ENCODE data around the gene FECH.
"Not testable (repeated sequence)": the region's sequence is repeated elsewhere in the genome, so short reads cannot be mapped to it uniquely, and the experiment has no call there.

Gene FECH, protein sequence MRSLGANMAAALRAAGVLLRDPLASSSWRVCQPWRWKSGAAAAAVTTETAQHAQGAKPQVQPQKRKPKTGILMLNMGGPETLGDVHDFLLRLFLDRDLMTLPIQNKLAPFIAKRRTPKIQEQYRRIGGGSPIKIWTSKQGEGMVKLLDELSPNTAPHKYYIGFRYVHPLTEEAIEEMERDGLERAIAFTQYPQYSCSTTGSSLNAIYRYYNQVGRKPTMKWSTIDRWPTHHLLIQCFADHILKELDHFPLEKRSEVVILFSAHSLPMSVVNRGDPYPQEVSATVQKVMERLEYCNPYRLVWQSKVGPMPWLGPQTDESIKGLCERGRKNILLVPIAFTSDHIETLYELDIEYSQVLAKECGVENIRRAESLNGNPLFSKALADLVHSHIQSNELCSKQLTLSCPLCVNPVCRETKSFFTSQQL

GRCh38 chr18:57586251-57587049 lies at the start of gene FECH:
Gene FECH, minus strand, starts transcription at chr18:57586702. Its CDS starts 82 bp downstream, at chr18:57586620.
- DNase-seq (ENCODE audit: low read depth in 1 of 2, low spot score in 1 of 2): peak; percentile 34 to 45

DNA sequence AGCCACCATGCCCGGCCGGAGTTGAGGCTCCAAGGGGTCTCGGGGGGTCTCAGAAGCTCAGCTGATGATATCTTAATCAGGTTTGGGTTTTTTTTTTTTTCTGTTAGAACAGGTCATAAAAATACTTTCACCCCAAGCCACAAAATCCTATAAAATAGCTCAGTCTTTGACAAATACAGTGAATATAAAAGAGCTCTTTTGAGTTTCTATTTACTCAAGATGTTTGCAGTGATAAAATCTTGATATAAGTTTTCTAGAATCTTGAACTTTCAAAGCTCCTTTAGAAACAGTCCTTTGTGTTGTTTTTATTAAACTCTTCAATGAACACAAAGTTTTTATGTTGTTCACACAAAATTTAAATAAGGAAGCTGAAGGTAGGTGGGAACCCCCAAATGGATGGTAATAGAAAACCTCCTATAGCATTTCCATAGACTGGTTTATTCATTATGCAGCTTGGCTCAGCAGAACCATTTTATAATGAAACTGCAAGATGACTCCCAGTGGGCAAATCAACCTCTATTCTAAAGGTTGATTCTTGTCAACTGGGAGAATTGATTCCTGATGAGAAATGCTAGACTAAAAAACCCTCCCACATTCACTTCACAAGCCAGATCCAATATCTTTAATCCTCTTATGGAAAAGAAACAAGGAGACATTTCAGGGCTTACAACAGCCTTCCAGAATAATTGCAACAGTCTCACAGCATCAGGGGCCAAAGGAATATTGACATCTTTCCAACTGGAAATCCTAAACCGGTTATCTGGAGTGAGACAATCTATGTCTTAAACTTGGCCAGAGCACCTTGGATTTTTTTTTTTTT lies 48.7 kb upstream of the FECH start:
- DNase-seq (ENCODE audit: low read depth in 1 of 2, low spot score in 1 of 2): no peak

- no peak for DNase-seq (ENCODE audit: low read depth in 1 of 2, low spot score in 1 of 2)
These were observed 45.2 kb upstream of the FECH start for GRCh38 chr18:57631697-57632096.

DNA sequence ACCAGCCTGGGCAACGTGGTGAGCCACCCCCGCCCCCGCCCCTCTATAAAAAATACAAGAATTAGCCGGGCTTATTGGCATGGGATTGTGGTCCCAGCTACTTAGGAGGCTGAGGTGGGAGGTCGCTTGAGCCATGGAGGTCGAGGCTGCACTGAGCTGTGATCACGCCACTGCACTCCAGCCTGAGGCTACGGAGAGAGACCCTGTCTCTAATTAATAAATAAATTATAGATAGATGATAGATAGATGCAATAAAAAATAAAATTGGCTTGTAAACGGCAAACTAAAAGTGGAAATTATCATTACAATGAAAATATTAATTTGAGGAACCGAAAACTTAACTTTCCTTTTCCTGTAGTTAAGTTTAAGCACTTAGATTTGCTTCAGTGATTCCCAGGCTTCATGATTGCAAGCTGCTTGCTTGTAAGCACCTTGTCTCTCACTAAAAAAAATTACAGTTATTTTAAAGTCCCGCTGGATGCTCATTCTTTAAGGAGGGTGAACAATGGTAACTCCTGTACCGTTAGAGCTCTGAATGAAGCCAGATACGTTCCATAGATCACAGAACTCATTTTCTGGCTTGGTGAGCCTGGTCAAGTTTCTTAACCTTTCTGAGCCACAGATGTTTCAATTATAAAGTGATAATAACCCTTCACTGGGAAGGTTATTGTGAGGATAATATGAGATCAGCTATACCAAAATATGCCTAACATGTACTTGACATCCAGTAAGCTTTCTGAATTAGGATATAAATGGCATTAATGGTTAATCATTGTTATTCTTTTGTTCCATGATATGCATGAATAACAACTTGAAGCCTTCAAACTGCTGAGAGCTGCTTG lies 44.5 kb upstream of the FECH start:
- DNase-seq (ENCODE audit: low read depth in 1 of 2, low spot score in 1 of 2): no peak

- DNase-seq (ENCODE audit: low read depth in 1 of 2, low spot score in 1 of 2): peak; percentile 94
These were observed 43.7 kb upstream of the FECH start for GRCh38 chr18:57630002-57630753.

DNA sequence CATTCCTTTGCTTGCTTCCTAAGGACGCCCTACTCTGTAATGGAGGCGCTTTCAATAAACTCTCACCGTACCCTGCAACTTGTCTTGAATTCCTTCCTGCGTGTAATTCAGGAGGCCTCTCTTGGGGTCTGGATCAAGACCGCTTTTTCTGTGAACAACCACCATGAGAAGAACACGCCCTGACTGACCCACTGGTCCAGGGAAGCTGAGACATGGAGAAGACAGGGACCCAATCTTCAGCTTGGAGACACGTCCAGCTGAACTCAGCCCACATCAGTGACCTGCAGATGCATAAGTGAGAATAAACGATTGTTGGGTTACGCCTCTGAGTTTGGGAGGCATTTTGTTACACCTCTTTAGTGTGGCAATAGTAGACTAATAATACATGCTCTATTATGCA lies 42.9 kb upstream of the FECH start:
- no peak for DNase-seq (ENCODE audit: low read depth in 1 of 2, low spot score in 1 of 2)

DNA sequence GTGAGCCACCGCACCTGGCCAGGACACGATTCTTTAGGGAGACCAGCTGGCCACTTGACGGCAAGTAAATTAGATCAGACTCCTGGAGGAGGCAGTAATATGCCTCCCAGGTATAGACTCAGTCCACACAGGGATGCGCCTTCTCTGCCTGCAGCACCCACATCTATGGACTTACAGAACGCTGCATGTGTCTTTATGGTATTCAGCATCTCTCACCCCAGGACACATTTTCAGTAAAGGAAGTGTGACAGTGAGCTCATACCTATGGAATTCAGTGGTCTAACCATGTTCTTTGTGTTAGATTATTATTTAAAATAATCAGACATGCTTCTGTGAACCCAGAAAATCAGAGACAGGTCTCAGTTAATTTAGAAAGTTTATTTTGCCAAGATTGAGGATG lies 41.0 kb upstream of the FECH start:
- DNase-seq (ENCODE audit: low read depth in 1 of 2, low spot score in 1 of 2): no peak

- DNase-seq (ENCODE audit: low read depth in 1 of 2, low spot score in 1 of 2): no peak
These were observed 38.5 kb upstream of the FECH start for GRCh38 chr18:57624988-57625387.

DNA sequence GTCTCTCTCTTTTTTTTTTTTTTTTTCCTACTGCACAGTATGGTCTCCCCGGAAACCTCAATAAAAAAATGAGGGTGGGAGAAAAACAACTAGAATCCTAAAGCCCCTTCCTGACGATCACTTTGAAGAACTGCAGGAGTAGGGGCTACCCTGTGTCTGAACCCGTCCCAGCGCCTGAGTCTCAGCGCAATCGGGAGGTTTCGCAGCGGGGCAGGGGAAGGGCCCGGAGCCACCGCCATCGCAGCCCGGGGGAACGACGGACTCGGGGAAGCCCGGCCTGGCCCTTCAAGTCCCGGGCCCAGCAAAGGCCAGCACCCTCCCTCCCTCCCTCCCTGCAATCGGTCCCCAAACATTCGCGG lies 34.7 kb upstream of the FECH start:
- no peak for DNase-seq (ENCODE audit: low read depth in 1 of 2, low spot score in 1 of 2)

DNA sequence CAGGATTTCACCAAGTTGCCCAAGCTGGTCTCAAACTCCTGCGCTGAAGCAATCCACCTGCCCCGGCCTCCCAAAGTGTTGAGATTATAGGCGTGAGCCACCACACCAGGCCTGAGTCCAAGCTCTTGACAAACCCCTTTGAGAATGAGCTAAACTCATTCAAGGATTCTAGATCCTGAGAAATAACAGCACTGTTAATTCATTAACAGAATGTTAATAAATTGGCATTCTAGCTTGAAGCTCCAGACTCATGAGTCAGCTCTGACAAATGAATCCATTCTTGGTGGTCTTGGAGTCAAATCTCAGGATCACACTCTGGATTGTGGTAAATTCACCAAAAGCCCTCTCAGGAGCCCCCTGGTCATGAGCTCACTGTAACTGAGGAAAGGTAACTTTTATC lies 33.4 kb upstream of the FECH start:
- DNase-seq (ENCODE audit: low read depth in 1 of 2, low spot score in 1 of 2): no peak

DNA sequence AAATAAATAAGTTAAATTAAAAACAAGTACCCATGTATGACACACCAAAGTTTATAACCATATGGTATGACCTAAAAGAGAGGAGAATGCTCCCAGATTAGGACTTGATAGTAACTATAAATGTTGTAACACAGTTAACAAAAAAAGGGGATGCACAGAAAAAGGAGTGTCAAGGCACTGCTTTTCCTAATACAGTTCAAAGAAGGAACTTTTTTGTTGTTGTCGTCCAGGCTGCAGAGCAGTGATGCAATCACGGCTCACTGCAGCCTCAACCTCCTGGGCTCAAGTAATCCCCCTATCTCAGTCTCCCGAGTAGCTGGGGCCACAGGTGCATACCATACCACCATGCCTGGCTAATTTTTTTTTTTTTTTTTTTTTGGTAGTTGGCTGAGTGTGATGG lies 32.4 kb upstream of the FECH start:
- DNase-seq (ENCODE audit: low read depth in 1 of 2, low spot score in 1 of 2): no peak

DNA sequence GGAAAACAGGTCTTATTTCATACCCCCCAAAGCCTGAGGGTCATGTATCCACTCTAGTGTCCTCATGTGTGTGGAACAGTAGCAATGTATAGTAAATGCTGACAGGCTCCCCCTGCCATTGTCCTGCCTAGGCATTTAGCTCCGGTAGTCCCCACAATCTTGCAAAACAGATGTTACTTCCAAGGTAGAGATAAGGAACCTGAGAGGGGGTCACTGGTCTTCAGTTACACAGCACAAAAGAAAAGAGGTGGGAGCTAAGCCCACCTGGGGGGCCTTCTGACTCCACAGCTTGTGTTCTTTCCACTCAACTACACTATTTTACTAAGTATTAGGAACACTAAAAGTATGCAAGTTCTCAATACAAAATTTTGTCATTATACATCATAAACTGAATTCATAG lies 17.4 kb upstream of the FECH start:
- DNase-seq (ENCODE audit: low read depth in 1 of 2, low spot score in 1 of 2): no peak

DNA sequence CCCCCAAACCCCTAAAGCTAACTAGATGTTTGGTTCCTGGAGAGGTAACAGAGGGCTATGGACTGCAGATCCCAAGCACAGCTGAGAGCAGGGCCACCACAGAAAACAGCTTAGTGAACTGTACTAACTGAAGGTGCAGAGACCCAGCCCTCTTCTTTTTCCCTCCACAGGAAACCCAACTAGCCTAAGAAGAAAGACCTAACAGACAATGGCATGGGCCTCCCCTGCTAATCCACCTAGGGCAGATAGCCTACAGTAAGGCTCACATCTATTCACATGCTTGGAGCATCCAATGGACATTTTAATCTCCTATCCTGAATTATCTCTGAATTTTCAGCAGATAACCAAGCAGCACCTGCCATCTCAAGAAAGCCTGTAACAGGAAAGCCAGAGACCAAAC lies 8.8 kb upstream of the FECH start:
- no peak for DNase-seq (ENCODE audit: low read depth in 1 of 2, low spot score in 1 of 2)

DNA sequence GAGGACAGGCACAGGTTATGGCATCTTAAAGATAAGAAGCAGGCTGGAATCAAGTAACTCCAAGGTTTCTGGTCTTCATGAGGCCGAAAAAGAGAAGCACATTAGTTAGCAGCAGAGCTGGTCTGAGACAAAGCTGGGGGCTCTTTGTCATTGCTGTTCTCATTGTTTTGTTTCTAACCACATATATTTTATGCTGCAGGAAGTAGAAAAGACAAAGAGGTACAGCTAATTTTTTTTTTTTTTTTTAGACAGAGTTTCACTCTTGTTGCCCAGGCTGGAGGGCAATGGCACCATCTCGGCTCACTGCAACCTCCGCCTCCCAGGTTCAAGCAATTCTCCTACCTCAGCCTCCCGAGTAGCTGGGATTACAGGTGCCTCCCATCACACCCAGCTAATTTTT lies 6.2 kb upstream of the FECH start:
- DNase-seq (ENCODE audit: low read depth in 1 of 2, low spot score in 1 of 2): not testable (repeated sequence)

DNA sequence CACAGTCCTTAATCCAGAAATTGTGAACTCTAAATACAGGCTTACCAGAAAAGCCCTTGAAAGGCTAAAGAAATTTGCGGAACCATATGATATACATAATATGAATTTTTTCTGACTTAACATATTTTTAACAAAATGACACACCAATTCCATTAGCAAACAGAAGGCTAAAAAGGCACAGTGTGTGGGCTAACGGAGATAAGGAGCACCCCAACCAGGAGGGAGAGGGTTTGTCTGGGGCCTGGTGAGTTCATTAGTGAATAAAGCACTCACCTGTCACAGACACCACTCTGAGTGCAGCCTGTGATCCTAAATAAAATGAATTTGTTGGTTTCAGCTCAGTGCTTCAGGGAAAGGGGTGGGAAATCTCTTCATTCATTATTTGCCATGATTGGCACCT lies 2.7 kb upstream of the FECH start:
- DNase-seq (ENCODE audit: low read depth in 1 of 2, low spot score in 1 of 2): no peak

- no peak for DNase-seq (ENCODE audit: low read depth in 1 of 2, low spot score in 1 of 2)
These were observed 678 bp upstream of the FECH start for GRCh38 chr18:57587098-57587661.

DNA sequence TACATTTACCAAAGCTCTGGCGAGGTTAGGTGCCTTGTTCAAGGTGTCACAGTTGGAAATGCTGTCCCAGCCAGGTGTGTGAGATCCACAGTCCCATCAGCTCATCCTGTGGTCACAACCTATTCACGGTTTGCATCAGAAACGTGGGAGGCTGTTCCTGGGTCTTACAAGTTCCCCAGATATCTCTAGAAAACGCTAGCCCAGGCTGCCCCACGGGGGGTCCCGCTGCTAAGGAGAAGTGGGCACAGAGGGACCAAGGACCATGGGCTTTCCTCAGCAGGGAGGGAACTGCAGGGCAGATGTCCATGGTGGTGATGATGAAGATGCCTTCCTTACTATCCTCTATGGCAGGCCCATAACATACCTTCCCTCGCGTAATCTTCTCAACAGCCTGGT lies 649 bp downstream of the FECH start:
- no peak for DNase-seq (ENCODE audit: low read depth in 1 of 2, low spot score in 1 of 2)

DNA sequence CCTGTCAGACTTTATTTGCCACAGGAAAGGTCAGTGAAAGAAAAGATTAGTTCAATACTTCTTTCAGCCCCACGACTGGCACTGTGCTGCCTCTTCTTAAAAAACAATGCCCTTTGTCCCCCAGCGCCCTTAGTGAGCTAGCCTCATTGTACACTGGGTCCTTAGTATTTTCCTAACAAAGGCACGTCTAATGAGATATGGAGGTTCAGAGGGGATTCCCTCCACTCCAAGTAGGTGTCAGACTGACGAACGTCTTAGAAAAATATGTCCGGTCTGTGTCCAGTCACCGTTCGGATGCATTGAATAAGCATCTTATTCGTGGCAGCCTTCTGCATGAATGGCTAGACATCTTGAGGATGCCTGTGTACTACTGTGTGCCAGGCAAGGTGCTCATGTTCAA lies 1.1 kb downstream of the FECH start:
- DNase-seq (ENCODE audit: low read depth in 1 of 2, low spot score in 1 of 2): no peak

GRCh38 chr18:57584444-57584843 lies 2.1 kb downstream of the FECH start:
- DNase-seq (ENCODE audit: low read depth in 1 of 2, low spot score in 1 of 2): no peak

Measured in activated CD4-positive, alpha-beta T cell treated with anti-CD3 and anti-CD28 coated beads, Interleukin-2, amount 50 U/mL, for 24 hours (primary cell).